ENCODE results near the gene LEMD2. TPM values are rescaled to one million over a fixed set of nuclear protein-coding genes. Genes with fewer than 3 reads are reported as not detected.
A peak's percentile ranks its signal among the peaks of the same experiment; 100 is the strongest.
"Not testable (repeated sequence)": the region's sequence is repeated elsewhere in the genome, so short reads cannot be mapped to it uniquely, and the experiment has no call there.

The LEMD2 gene
- total RNA-seq = 37.7 TPM
- long read RNA-seq, partial matches to known transcripts = 3 of 15 reads
- long read RNA-seq, other reads (novel, unspliced or antisense) = 12 of 15 reads

DNA sequence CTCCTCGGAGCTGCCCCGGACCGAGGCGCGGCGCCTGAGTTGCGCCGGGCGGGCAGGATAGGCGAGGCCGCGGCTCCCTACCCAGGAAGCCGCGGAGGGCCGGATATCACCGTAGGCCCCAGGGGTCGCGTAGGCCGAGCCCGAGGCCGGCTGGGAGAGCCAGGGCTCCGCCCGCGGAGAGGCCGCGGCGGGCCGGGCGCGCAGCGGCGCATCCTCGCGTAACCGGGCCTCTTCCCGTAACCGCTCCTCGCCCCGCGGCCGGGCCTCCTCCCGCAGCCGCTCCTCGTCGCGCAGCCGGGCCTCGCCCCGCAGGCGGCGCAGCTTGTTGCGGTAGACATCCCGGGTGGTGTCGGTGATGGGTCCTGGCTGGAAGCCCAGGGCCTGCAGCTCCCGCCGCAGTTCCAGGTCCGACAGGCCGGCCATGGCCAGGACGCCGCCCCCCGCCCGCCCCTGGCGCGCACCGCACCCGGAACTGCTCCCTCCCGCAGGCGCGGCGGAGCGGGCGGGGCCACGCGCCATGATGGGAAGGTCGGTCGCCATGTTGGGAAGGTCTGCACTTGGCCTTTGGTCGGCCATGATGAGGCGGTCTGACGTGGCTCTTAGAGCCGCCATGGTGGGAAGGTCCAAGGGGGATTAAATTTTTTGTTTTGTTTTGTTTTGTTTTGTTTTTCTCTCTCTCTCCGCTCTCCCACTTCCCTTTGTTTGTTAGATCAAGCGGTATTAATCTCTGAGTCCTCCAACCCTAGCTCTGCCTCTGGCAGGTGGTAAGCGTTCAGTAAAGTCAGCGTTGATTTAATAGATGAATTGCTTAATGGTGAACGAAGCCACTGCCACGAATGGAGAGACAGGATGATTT lies at the start of gene LEMD2:
TSS of gene LEMD2 (minus strand) at position 437 of the 856 bp plus-strand sequence. CDS start at position 423, 14 bp downstream.
- peak; percentile 98 for DNase-seq (ENCODE audit: low spot score)

DNA sequence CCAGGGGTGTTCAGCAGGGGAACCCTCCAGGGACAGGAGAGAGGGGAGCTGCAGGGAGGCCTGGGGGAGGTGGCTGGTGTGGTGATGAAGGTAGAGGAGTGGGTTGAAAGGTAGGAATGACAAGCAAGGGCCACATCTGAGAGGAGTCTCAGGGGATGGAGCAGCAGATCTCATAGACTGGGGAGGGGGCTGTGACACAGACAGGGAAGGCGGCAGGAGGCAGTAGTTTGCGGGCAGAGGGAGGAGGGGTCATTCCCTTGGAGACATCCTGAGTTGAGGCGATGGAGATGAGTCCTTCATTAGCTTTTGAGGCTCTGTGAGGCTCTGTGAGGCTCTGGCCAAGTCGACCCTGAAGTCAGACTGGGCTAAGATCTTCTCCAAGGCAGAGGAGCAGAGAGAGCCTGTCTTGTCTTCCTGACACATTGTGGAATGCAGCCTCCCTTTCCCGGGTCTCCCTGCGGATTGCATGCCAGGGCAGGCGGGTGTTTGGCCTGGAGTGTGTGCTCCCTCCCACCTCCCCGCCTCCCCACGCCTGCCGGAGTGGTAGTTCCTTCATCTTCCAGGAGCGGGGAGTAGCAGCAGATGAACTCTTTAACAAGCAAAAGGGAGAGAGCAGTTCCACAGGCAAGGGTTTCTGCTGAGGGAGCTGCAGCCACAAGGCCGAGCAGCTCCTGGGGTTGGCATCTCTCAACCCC lies 49.2 kb upstream of the LEMD2 start:
- DNase-seq (ENCODE audit: low spot score) = no peak

DNA sequence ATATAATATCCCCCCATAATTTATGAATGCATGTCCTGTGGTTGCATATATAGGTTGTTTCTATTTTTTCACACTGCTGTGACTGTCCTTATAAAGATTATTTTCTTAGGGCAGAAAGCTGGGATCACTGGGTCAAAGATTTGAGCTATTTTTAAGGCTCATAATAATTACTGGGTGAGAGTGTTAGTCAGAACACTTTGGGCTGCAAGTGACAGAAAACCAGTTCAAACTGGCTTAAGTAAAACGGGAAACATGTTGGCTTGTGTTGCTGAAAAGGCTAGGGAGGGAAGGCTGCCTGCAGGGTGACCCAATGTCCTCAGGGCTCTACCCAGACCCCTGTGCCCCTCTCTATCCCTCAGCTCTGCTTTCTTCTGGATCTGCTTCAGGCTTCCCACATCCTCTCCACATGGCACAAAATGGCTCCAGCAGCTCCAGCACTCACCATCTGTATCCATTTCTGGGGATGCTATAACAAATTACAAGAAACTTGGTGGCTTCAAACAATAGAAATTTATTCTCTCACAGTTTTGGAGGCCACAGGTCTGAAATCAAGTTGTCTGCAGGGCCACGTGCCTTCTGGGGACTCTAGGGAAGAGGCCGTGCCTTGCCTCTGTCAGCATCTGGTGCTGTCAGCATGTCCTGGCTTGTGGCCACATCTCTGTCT lies 48.0 kb upstream of the LEMD2 start:
- no peak for DNase-seq (ENCODE audit: low spot score)

DNA sequence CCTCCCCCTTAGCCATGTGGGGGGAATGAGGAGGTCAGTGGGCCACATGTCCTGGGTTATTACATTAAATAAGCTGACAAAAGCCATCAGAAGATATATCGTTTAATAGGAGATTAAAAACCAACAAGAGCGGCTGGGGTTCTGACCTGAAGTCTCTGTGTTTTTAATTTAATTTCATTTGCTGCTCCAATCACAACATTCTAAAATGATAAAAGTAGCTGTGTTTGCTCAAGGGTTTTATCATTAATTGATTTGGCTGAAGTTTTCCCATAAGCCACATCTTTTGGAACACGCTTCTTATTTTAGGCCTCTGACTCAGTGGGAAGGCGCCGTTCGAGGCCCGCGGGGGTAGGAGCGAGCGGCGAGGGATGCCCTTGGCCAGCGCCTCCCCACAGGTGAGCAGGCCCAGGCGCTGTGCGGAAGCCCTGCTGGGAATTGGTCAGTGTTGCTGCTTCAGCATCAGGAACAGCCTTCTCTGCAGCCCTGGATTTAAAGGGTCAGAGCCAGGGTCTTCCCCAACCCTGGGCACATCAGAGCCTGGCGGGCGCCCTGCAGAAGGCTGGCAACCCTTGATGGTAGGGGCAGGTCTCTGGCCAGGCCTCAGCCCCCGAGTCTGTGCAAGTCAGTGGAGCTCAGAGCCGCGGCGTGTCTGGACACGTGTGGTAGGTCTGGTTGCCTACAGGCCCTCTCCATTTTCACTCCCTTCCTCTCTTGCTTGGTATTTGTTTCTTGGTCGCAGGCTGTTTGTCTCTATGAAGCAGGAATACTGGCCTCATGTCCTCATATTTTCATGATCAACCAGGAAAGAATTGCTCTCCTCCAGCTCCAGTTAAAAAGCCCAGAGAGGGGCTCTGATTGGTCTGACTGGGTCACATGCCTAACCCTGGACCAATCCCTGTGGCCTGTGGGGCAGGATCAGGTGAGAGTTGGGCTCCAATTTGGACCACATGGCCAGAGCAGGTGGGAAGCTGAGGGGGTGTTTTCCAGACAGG lies 45.8 kb upstream of the LEMD2 start:
- no peak for DNase-seq (ENCODE audit: low spot score)

DNA sequence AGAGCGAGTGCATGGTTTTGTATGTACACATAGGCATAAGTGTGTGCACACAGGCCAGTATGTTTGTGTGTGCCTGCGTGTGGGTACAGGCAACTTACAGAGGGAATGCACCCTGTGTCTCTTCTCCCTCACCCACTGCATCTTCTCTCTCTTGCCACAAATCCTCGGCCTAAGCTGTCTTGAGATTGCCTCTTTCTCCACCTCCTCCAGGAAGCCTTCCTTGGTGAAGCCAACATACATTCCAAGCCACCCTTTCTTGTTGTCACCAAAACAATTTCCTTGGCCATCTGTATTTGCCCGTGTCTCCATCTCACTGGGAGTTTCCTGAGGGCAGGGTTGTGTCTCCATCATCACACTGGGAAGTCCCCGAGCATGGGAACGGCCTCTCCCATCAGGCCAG lies 44.7 kb upstream of the LEMD2 start:
- no peak for DNase-seq (ENCODE audit: low spot score)

DNA sequence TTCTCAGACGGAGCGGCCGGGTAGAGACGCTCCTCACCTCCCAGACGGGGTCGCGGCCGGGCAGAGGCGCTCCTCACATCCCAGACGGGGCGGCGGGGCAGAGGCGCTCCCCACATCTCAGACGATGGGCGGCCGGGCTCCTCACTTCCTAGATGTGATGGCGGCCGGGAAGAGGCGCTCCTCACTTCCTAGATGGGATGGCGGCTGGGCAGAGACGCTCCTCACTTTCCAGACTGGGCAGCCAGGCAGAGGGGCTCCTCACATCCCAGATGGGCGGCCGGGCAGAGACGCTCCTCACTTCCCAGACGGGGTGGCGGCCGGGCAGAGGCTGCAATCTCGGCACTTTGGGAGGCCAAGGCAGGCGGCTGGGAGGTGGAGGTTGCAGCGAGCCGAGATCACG lies 43.9 kb upstream of the LEMD2 start:
- DNase-seq (ENCODE audit: low spot score) = not testable (repeated sequence)

DNA sequence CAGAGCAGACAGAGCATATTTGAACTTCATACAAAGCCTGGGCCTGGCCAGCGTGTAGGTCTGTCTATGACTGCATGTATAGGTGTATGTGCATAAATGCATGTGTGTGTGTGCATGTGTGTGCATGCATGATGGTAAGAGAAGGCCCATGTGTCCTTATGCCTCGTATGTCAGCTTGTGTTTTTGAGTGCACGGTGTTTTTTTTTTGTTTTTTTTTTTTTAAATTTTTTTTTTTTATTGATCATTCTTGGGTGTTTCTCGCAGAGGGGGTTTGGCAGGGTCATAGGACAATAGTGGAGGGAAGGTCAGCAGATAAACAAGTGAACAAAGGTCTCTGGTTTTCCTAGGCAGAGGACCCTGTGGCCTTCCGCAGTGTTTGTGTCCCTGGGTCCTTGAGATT lies 42.8 kb upstream of the LEMD2 start:
- not testable (repeated sequence) for DNase-seq (ENCODE audit: low spot score)

DNA sequence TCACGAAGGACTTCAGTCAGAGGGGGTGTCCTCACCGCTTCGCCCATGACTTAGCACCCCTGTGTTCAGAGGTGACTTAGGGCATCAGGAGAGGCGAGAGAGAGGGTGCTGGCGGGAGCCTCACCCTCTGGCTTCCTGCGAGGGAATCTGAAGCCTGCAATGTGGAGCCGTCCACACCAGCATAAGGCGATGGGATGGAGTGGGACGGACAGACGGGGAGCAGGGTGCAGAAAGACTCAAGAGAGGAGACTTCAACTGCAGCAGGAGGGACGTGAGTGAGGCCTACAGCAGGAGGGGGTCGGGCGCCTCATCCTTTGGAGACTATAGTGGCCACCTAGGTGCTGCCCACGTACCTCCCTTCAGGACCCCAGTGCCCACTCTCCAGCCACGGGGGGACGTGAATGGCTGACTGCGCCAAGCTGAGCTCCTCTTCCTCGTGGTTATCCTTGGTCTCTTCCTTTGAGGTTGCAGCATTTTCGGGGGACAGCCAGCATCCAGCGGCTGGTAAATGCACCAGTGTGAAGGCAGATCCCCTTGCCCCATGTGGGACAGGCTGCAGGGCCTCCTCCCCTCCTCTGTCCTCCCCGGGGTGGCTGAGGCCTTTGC lies 41.8 kb upstream of the LEMD2 start:
- DNase-seq (ENCODE audit: low spot score) = no peak

DNA sequence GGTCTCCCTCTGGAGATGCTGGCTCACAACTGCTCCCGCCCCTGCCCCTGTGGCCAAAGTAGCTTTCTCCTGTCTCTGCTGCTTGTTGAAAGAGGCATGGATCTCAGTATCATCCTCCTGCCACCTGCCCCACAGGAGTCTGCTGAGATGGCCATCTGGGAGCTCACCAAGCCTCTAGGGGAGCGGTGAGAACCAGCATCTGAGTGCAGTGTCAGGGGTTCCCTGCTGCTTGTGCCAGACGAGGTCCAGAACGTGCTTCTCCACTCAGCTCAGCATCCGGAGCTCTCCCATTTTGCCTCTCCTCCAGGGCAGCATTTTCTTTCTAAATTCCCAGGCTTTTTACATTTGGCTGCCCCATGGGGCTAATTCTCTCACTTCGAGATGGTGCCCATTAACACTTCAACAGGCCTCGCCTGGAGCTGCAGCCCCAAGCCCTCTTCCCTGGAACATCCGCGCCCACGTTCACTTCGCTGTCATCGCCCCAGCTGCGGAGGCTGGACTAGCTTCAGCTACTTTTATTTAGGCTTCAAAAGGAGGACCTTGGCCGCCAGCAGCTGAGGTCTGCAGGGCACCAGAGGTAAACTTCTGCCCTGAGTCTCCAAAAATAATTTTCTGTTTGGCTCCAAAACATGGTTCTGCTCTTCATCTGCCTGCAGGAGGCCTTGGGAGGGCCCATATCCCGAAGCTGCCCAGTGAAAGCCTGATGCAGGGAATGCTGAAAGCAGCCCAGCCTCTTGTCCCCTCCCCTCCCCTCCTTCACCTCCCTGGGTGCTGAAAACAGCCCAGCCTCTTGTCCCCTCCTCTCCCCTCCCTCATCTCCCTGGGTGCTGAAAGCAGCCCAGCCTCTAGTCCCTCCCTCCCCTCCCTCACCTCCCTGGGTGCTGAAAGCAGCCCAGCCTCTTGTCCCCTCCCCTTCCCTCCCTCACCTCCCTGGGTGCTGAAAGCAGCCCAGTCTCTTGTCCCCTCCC lies 40.1 kb upstream of the LEMD2 start:
- DNase-seq (ENCODE audit: low spot score) = no peak

DNA sequence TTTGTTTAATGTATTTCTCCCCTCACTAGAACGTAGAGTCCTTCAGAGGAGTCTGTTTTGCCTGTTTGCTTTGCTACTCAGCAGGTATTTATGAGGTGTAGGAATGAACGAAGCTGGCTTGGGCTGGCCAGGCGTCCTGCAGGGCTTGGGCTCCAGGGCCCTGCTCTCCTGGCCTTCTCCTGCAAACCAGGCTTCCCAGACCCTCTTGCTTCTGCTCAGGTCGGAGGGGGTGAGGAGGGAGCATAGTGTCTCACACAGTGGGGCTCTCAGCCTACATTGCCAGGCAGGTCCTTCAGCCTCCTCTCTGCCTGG lies 39.5 kb upstream of the LEMD2 start:
- no peak for DNase-seq (ENCODE audit: low spot score)

DNA sequence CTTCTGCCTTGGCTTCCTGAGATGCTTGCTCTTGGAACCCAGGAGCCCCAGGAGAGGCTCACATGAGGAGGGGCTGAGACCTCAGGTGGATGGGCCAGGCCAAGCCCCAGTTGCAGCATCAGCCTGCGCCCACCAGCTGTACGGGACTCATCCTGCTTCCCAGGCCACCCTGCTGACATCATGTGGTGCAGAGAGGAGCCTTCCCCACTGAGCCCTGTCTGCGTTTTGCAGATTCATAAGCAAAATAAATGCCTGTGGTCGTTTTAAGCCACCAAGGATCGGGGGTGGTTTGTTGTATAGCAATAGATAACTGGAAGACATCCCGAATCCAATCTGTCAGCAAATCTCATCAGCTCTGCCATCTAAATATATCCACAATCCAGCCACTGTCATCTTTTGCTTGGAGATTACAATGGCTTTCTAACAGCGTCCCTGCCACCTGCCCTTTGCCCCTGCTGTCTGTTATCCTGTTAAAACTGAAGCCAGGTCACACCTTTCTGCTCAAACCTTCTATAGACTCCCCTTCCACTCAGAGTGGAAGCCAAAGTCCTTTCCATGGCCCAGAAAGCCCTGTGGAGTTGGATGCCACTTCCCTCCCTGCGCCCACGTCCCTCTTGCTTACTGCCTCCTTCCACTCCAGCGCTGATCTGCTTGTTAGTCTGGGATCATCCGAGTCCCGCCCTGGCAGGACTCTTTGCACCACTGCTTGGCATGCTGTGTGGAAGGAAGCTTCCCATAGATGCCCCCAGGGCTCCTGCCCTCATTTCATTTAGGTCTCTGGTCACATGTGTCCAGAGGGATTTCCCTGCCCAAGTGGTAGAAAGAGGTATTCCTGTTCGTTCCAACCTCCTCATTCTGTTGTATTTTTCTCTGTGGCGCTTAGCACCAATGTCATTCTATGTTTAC lies 38.9 kb upstream of the LEMD2 start:
- DNase-seq (ENCODE audit: low spot score) = no peak

DNA sequence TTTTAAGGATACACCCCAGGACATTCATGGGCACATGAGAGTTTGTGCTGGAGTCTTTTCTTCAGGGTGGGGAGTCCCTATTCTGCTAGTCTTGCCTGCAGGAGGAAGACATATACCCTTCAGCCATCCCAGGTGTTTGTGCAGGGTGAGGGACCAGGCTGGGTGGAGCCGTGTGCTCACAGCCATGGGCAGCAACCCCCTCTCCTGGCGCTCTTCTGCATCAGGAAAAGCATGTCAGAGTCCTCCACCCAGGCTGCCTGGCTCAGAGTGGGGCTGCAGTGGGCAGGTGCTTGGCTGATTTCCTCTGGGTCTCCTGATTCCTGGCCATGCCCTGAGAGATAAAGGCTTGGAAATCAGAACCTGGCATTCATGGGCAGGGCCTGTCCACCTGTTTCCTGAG lies 37.6 kb upstream of the LEMD2 start:
- DNase-seq (ENCODE audit: low spot score) = no peak

DNA sequence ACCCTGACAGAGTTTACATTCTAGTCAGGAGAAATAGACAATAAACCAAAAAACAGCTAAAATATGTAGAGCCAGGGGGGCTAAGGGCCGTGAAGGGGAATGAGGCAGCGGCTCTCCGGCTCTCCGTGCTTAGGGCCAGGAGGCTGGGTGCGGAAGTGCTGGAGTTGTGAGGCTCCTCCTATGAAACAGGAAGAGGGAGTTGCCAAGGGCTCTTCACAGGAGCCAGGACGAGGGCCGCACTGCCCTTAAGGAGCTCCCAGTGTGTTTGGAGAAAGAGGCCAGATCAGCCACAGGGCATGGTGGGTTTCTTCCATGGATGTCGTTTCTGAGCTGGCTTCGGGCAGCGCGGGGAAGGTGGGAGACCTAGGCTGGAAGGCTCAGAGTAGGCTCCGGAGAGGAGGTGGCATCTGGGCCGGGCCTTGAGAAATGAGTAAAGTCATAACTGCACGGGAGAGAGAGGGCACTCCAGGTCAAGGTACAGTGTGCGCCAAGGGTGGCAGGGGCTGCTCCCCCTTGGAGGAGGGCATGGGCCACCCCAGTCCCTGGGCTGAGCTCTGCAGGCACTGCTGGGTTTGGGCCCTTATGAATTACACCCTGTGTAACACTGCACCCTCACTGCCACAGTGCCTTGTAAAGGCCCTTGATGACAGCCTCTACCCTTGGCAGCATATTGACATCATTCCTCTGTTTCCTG lies 35.7 kb upstream of the LEMD2 start:
- DNase-seq (ENCODE audit: low spot score) = no peak

DNA sequence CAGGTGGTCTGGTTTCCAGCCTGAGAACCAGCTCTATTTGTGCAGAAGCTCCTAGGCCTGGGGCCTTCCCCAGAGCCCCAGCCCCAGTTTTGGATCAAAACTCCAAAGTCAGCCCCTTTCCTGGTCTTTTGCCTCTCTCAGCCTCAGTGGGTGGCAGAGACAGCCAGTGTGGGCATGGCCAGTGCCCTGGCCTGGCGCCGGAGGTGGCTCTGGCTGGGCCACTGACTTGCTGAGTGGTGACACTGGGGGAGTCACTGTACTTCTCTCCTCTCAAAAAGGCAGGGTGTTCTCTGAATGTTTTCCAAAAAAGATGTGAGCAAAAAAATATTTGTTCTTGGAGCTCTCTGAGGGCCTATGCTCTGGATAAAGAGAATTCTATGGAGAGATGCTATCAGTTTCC lies 34.9 kb upstream of the LEMD2 start:
- no peak for DNase-seq (ENCODE audit: low spot score)

DNA sequence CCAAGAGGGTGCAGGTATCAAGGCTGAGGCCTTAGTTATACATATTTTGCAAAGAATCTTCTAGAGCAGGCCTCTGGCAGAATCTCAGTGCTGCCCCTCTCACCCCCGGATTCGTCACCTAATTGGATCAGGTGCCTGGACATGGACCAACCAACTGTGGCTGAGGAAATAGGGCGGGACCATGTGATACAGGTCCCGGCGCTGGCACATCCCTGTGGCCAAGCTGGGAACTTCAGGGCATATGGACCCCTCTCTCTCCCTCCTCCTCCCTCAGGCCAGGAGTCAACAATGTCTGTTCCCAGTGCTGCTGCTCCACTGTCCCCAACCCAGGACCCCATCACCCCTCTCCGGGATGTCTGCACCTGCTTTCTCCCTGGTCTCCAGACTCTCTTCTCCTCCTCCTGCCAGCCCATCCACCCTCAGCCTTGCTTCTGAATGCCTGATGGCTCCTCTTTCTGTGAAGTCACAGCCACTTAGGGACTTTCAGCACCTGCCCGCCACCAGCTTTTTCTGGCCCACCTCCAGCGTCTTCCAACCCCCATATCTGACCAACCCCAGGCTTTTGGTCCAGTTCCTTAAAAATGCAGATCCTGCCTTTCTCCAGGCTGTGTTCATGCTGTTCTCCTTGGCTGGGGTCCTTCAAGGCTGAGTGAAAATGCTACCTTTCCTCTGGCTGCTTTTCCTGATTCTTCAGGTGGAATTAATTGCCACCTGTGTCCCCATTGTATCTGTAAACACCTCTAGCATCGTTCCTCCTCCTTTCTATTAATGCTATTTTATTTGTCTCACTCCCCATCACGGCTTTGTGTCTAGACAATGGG lies 33.9 kb upstream of the LEMD2 start:
- DNase-seq (ENCODE audit: low spot score) = no peak

DNA sequence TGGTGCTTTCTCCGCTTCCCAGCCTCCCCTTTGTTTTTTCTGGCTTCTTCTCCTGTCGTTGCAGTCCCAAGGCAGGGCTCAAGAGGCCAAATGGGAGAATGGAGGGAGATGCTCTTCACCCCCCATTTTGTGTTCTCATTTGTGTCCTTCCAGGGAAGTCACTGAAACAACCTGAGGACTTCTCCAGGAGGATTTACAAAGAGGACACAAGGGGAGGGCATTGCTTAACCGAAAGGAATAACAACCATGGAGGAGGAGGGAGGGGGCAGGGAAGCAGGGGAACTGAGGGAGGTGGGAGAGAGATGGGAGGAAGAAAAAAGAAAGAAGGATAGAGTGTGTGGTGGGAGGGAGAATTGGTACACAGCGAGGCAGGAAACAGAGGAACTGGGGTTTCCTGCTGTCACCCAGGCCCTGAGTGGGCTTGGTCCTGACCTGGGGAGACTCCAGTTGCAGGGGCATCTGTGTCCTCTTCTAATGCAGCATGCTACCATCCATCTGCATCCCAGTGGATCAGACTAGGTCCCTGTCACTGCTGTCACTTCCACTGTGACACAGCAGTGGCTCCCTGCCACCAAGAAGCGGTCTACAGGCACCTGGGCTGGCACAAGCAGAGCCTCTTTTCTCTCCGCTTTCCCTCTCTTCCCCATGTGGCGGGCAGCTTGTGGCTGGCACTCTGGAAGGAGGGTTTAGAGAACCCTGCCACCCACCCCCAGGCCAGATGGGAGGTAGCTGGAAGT lies 32.0 kb upstream of the LEMD2 start:
- no peak for DNase-seq (ENCODE audit: low spot score)

Data from mesenteric fat pad (tissue), 1 donor.